GM18868 (cell line): ENCODE results near the gene NAIF1.
A peak's percentile ranks its signal among the peaks of the same experiment; 100 is the strongest.

Experiments used
- ATAC-seq: cut with Tn5 transposase; IDR thresholded peaks from one replicate; pipeline ENCODE4 v1.9.1; 2021; ENCODE audit warnings: mild to moderate bottlenecking, moderate library complexity; ENCODE audit not compliant: unreplicated experiment

The NAIF1 gene

DNA sequence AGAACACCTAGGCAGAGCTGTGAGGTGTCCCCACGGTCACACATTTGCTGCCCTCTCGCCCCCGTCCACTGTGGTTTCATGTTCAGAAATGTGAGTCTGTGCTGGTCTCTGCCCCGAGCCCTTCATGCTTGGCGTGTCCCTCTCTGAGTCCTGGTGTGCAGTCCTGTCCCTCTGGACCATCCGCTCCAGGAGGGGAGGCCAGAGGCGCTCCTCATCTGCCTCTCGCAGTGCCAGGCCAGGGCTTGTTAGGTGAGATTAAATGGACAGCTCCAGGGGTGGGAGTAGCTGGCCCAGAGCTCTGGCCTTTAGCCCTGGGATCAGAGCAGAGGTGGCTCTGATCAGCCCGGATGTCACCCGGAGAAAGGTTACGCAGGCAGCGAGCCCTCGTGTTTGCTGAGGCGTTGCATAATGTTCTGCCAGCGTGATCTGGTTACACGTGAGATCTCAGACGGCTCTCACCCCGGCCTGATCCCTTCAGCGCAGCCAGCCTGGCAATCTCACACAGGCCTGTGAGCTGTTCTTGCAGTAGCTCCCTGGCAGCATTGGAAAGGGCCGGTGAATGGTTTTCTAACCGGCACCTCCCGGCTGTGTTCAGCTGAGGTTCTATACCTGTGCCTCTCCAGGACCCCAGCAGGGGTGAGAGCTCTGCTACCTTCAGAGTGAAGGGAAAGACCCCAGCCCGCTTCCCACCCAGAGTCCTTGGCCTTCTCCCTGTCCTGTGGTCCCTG is 35.9 kb upstream of the NAIF1 start:
- no peak for ATAC-seq

- ATAC-seq = no peak
Measured at GRCh38 chr9:128102196-128102595, 35.1 kb upstream of the NAIF1 start.

DNA sequence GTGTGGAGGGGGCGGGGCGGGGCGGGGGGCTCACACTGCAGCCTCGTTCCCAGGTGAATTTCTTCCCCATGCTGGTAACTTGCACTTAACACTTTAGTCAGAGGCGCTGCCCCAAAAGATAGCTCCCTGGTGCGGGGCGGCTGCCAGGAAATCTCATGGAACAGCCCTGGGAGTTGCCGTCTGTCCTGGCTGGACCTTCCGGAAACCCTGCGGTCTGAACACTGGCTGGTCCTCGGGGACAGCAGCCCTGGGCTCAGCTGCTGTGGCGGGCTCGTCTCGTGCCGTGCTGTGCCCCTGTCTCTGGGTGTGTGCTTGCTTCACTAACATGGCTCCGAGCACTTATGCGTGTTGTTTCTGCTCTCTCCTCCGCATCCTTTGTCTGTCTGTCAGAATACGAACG is 34.6 kb upstream of the NAIF1 start:
- no peak for ATAC-seq

- ATAC-seq = no peak
Measured at GRCh38 chr9:128101231-128101661, 34.1 kb upstream of the NAIF1 start.

GRCh38 chr9:128100581-128100980 is 33.5 kb upstream of the NAIF1 start:
- ATAC-seq = no peak

DNA sequence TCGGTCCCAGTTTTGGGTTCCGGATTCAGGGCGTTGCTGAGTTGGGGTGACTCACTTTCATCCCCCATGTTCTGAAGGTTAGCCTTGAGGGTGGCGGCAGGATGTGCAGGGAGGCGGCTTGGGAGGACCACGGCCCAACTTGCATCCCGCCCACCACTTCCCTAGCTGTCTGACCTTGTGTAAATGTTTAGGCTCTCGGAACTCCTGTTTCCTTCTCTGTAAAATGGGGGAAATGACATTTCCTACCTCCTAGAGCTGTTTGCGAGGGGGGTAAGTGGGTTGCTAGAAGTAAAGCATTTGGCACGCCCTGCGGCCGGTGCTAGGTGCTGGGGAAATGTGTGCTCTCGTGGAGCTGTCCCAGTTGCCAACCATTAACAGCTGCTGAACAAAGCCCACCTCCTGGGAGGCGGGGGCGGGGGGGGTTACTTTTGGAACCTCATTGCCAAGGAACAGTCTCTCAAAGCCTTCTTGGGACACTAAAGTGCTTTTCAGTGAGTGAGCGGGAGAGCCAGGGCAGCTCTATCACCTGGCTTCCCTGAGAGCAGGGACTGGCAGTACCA is 32.9 kb upstream of the NAIF1 start:
- no peak for ATAC-seq

DNA sequence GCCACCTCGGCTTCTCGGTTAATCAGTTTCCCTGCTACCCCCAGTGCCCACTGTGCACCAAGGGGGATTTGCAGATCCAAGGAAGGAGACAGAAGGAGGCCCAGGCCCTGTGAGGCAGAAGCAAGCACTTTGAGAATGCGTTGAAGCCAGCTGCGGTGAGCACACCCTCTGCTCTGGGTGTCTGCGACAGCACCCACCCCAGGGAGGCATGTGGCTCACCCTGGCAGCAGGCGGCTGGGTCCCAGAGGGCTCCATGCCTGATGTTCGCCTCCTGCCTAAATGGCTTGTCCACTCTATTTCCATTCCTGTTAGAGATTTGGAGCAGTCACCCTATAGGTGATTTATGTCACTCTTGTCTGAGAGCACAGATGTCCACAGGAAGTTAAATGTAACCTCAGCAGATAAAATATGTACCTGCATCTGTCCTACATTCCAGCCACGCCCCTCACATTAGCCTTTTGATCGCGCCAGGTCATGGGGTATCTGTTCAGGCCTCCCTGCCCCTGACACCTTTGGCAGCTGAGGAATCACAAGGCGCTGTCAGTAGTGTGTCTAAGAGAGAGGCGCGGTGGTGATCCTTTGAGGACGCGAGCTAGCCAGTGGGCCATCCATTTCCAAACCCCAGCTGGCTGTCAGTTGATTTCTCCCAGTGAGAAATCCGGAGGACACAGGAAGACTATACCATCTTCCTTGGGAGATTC is 32.3 kb upstream of the NAIF1 start:
- ATAC-seq = no peak

DNA sequence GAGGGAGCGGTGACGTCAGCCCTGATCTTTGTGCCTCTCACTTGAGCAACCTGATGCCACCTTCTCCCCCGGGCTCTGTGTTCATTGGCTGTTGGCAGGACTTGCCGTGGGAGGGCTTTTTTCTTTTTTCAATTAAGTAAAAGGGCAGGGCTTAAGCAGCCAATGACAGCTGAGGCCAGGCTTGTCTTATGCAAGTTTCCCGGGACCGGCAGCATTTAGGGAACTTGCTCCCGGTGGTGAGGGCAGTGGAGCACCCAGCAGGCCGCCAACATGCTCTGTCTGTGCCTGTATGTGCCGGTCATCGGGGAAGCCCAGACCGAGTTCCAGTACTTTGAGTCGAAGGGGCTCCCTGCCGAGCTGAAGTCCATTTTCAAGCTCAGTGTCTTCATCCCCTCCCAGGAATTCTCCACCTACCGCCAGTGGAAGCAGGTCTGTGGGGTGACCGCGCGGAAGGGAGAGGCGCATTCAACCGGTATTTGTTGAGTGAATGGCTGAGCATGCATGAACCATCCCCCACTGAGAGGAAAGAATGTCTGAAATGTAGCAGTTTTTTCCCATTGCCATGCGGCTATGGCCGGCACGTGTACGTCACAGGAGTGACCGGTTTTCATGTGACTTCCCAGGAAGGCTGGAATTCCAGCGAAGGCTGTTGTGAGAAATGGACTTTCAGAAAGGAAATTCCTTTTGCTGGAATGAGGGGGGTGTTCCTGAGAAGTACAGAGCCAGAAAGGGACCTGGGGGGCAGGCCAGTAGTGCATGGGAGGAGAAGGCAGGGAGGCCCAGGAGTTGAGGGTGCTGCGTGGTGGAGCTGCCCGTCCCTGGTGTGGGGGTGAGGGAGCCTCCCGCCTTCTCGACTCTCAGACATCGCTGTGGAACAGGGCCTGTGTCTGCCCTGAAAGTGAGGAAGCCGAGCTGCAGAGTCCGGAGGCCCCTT is 31.4 kb upstream of the NAIF1 start:
- ATAC-seq = no peak

DNA sequence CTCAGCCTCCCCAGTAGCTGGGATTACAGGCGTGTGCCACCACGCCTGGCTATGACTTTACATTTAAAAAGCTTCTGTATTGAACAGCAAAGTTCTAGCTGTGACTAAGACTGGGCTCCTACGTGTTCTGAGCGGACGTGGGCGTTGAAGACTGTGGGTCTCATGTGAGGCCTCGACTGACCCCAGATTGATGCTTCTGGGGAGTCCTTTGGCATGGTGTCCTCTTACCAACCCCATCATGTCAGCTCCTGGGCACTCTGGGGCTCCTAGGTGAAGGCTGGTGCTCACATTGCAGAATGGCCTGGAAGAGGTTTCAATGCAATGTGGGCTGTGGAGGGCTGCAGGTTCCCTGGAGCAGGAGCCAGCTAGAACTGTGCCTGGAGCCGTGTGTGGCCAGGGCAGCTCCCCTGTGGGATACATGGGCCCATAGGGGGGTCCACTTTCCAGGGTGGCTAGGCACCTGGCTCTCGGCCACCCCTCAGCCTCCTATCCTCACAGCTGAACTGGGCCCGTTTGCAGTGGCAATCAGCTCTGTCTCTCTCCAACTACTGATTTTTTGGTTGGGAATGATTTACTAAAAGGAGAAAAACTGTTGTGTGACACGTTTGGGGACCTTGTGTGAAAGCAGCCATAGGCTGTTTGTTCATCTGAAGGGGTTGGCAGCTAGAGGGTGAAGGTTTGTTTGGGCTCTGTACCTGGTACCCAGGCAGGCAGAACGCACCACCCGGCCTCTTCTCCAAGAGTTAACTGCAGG is 30.6 kb upstream of the NAIF1 start:
- ATAC-seq = no peak

DNA sequence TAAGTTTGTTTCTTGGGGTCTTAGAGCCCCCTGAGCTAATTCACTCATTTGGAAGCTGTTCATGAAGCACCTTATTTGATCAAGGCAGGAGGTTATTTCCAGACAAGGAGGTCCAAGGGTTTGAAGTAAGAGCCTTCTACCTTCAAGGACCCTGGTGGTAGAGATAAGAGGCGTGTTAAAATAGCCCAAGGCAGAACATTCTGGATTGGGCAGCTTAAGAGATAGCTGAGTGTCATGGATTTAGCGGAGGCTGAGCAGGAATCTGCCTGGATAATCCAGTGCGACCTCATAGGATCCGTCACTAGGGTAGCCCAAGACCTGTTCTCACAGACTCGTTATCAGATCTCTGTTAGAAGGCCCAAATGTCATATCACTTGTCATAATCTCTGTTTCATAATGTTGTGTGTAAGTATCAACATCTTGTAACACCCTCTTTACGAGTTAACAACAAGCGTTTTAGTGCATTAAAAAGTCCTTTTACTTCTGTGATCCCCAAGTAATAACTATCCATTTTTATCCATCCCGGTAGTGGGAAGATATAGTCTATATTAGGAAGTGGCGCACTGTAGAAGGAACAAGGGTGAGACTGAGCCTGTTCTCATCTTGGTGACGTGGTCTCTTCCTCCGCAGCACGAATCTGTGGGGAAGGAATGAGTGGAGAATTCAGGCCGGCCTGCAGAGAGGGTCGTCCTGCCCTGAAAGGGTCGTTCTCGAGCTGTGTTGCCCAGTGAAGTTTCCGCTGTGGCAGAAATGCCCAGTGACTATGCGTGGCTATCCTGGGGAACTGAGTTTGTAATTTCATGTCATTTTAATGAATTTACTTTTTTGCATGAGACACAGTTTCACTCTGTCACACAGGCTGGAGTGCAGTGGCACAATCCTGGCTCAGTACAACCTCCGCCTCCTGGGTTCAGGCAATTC is 29.8 kb upstream of the NAIF1 start:
- no peak for ATAC-seq

- no peak for ATAC-seq
Measured at GRCh38 chr9:128094950-128095544, 27.9 kb upstream of the NAIF1 start.

GRCh38 chr9:128094166-128094949 is 27.2 kb upstream of the NAIF1 start:
- peak; percentile 93 for ATAC-seq

- no peak for ATAC-seq
Measured at GRCh38 chr9:128093011-128093410, 25.9 kb upstream of the NAIF1 start.

DNA sequence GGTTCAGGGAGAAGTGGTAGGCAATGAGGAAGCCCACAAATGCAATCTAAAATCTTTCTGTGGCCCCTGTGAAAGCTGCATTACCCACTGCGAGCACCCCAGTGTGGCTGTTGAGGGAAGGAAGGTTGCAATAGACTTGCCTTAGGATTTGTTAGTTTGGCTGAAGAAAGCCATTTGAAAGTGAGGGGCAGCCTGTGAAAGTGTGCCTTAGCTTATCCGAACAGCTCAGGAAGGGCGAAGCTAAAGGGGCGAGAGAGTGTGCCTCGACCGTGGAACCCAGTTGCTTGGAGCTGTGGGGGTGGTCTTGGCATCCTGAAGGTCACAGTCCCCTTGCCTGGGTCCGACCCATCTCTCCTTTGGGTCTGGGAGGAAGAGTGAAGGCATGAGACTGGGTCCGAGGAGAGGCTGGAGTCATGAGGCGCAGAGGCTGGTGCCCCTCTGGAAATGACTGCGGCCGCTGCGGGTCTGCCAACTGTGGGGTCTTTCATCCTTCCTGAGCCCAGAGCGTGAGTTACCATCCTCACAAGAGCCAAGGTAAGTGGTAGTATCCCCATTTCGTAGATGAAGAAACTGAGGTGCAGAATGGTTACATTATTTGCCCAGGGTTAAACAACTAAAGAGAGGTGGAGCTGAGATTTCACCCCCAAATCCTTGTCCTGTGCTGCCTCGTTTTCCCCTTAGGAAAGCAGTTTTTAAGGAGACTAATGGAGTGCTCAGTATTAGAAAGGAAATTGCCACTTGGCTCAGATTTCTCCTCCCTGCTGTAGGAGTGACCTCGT is 25.3 kb upstream of the NAIF1 start:
- no peak for ATAC-seq

- no peak for ATAC-seq
Measured at GRCh38 chr9:128091571-128091970, 24.5 kb upstream of the NAIF1 start.

DNA sequence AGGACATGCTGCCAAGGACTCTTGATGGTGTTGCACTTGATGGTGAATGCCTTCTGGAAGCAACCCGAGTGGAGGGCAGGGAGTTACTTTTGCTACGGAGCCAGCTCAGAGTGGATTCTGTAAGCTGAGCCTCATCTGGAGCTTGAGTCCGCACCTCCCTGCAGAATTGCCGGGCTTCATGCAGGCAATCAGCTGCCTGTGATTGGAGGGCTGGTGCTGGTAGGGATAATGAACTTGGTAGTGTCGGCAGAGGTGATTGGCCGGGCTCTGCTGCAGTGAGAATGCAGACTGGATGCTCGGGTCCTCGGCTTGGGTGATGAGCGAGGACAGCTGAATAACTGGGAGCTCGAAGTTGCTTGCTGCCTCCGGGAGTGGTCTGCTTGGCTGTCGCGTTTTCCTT is 24.0 kb upstream of the NAIF1 start:
- no peak for ATAC-seq

DNA sequence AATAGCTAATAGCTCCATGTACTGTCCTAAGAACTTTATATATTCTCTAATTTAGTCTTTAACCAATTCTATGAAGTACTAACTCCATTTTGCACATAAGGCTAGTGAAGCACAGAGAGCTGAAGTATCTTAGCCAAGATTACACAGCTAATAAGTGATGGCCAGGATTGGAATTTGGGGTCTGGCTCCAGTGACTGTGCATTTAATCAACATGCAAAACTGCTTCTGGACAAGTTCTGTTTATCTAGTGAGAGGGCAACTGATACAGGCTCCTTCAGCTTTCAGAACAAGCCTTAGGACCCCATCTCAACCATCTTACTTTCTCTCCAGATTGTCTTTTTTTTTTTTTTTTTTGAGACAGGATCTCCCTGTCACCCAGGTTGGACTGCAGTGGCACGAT is 22.2 kb upstream of the NAIF1 start:
- no peak for ATAC-seq
